ENCODE data around the gene PCDH15.

- no peak for TF ChIP-seq CTCF (conservative IDR thresholded peaks at IDR 0.05; ENCODE audit: low read length)
- no peak for TF ChIP-seq EZH2phosphoT487 (IDR thresholded peaks at IDR 0.05; ENCODE audit: borderline replicate concordance, low read depth, low read length)
Observed at GRCh38 chr10:53977267-53977666, 823.8 kb downstream of the PCDH15 start.

Measured in OCI-LY7 (cell line).